A673 (cell line): ENCODE measurements around the gene KCNIP3.

ENCODE experiments used
- CTCF ChIP-seq: fragments of 300-800, 200-600 bp; sonication (generic); conservative IDR thresholded peaks from 2 replicates; pipeline ENCODE4 v1.5.1; 2017; ENCODE audit warnings: low read depth, mild to moderate bottlenecking, antibody characterized with exemption, low read length, moderate library complexity, mixed read lengths
- EZH2 ChIP-seq: fragments of 200-600 bp; sonication (generic); IDR thresholded peaks from 2 replicates; pipeline ENCODE4 v1.6.1; 2017; ENCODE audit warnings: borderline replicate concordance, low read depth, mild to moderate bottlenecking, mixed read lengths, antibody characterized with exemption, low read length; ENCODE audit not compliant: poor library complexity, severe bottlenecking

GRCh38 chr2:95342556-95343320 is 45.6 kb downstream of the KCNIP3 start:
- TF ChIP-seq CTCF (no peak), EZH2 (no peak)
